ES-I3 (cell line): ENCODE measurements around the gene HRH1.
A peak's percentile ranks its signal among the peaks of the same experiment; 100 is the strongest.
"Not testable (repeated sequence)": the region's sequence is repeated elsewhere in the genome, so short reads cannot be mapped to it uniquely, and the experiment has no call there.

ENCODE experiments used
- H3K36me3 ChIP-seq: 2 replicates; pipeline ENCODE4 v1.6.1; 2013; ENCODE audit warnings: mild to moderate bottlenecking, low read length, control low read depth, moderate library complexity; ENCODE audit not compliant: insufficient read depth
- H3K4me1 ChIP-seq: 2 replicates; pipeline ENCODE4 v1.6.1; 2013; ENCODE audit warnings: mild to moderate bottlenecking, control low read depth, low read length; ENCODE audit not compliant: insufficient read depth
- H3K9ac ChIP-seq: 2 replicates; pipeline ENCODE4 v1.6.1; 2013; ENCODE audit warnings: low read depth, mild to moderate bottlenecking, low read length, moderate library complexity
- H3K9me3 ChIP-seq: 2 replicates; pipeline ENCODE4 v1.6.1; 2013; ENCODE audit warnings: mild to moderate bottlenecking, low read length, moderate library complexity; ENCODE audit not compliant: control insufficient read depth, insufficient read depth

HRH1 gene, protein sequence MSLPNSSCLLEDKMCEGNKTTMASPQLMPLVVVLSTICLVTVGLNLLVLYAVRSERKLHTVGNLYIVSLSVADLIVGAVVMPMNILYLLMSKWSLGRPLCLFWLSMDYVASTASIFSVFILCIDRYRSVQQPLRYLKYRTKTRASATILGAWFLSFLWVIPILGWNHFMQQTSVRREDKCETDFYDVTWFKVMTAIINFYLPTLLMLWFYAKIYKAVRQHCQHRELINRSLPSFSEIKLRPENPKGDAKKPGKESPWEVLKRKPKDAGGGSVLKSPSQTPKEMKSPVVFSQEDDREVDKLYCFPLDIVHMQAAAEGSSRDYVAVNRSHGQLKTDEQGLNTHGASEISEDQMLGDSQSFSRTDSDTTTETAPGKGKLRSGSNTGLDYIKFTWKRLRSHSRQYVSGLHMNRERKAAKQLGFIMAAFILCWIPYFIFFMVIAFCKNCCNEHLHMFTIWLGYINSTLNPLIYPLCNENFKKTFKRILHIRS

GRCh38 chr3:11154036-11154952, at the start of gene HRH1:
HRH1 (plus strand) TSS chr3:11154493; CDS start chr3:11259038, 104,545 bp downstream.
- Histone ChIP-seq H3K4me1 (no peaks in the 10 kb centered on the region; the same call in 1 of the 2 replicates), H3K9me3 (no peaks in the 10 kb centered on the region), H3K9ac (peak within 1 kb of the TSS; percentile 57; the same call in 1 of the 2 replicates), H3K36me3 (no peaks in the 10 kb centered on the region)

DNA sequence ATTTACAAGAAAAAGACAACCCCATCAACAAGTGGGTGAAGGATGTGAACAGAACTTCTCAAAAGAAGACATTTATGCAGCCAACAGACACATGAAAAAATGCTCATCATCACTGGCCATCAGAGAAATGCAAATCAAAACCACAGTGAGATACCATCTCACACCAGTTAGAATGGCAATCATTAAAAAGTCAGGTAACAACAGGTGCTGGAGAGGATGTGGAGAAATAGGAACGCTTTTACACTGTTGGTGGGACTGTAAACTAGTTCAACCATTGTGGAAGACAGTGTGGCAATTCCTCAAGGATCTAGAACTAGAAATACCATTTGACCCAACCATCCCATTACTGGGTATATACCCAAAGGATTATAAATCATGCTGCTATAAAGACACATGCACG, 41.0 kb upstream of the HRH1 start:
- H3K36me3 ChIP-seq, H3K4me1 ChIP-seq, H3K9ac ChIP-seq: not testable (repeated sequence)

DNA sequence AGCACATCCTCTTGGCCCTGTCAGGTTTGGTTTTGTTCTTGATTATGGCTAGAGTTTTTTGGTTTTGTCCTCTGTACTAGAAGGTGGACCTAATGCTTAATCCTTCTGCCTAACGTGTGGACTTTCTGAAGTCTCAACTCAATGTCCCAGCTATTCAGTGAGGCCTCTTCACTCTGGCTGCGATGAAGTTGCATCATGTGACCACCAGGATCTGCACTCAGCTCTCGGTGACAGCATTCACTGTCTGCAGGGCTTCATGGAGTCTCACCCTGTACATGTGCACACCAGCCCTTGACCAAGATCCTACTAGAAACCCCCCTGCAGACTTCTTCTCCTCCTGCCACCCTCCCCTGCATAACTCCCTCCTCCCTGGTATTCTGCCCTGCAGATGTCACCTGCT, 38.7 kb upstream of the HRH1 start:
- Histone ChIP-seq H3K36me3 (no peaks in the 10 kb centered on the region), H3K4me1 (no peaks in the 10 kb centered on the region), H3K9me3 (no peaks in the 10 kb centered on the region), H3K9ac (no peak overlapping the region)

More for the DNA sequence above, 41.0 kb upstream of the HRH1 start:
- not testable (repeated sequence) for H3K9me3 ChIP-seq

DNA sequence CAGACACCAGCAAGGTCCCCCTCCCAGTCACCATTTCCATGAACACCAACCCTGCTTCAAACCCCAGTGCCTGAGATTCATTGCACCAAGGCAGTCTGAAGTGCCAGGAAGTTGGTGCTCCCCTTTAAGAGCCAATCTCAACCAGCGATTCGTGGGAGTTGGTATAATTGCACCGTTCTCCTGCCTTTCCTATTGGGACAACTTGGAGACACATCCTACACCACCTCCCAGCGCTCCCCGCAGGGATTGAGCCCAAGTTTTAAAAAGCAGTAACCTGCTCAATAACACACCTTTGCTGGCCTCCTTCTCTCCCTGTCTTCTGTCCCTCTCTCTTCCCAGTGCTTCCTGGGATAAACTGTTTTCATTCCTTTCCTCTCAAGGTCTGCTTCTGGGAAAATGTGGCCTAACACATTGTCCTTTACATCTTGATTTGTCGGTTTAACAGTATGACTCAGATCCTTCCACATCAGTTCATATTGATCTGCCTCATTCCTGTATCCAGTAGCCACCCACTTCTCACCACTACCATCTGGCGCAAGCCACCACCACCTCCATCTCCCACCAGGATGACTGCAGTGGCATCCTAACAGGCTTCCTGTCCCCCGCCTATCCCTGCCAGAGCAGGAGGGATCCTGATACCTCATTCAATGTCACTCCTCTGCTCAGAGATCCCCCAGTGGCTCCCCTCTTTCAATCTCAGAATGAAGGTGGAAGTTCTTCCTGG, 37.8 kb upstream of the HRH1 start:
- Histone ChIP-seq H3K36me3 (no peaks in the 10 kb centered on the region), H3K9ac (no peak overlapping the region), H3K9me3 (no peaks in the 10 kb centered on the region), H3K4me1 (no peaks in the 10 kb centered on the region)

- no peak overlapping the region for H3K9ac ChIP-seq
- no peaks in the 10 kb centered on the region; the same call in 1 of the 2 replicates for H3K9me3 ChIP-seq
- no peaks in the 10 kb centered on the region for H3K36me3 ChIP-seq
These were observed 36.7 kb upstream of the HRH1 start for GRCh38 chr3:11117591-11117990.

DNA sequence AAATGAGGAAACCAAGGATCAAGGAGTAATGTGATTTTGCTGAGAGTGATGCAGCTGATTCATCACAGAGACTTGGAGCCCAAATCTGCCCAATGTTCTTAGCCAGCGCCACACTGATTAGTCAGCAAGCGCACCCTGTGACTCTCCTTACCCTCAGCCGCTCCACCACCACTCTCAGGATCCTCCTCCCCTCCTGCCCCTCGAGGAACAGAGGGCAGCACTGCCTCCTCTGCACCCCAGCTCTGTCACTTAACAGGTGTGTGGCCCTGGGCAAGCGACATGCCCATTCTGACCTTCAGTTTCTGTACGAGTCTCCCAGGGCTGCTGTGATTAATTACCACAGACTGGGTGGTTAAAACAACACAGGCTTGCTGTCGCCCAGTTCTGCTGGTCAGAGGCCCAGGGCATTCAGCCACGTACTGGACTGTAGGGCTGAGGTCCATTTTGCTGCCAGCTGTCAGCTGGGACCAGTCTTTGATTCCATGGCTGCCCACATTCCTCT, 36.1 kb upstream of the HRH1 start:
- Histone ChIP-seq H3K36me3 (no peaks in the 10 kb centered on the region), H3K9me3 (peaks cover 3% of the 10 kb centered on the region), H3K9ac (no peak overlapping the region), H3K4me1 (no peaks in the 10 kb centered on the region)

More at GRCh38 chr3:11117591-11117990, 36.7 kb upstream of the HRH1 start:
- H3K4me1 ChIP-seq: no peaks in the 10 kb centered on the region

DNA sequence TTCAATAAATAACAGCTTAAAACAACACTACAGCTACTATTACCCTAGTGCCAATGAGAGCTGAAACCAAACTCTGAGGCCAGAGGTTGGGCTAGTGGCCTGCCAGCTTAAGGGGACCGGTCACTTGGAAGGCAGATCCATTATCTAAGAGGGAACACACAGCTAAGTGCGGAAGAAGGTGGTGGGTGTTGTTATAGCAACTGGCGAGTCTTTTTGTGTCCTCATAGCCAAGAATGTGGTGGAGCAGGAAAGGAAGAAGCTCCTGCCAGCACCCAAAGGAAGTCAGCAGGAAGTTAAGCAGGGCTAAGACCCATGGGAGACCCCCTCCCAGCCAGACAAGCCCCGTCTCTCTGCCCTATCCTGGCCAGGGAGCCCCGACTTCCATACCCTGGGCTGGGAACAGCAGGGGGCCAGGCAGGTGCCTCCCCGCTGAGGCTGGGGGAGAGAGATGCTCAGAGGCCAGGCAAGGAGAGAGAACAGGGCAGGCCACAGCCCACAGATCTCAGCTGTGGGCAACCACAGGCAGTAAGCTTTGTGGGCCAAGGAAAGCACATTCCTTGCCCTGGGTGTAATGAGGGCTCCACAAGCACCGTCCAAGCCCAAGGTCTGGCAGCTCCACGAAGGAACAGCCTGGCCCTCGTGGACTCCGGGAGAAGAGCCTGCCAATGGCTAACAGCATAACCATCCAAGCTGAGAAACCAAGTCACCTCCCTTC, 34.0 kb upstream of the HRH1 start:
- Histone ChIP-seq H3K9ac (no peak overlapping the region), H3K36me3 (no peaks in the 10 kb centered on the region), H3K9me3 (peaks cover 5% of the 10 kb centered on the region), H3K4me1 (no peaks in the 10 kb centered on the region)

GRCh38 chr3:11126653-11127052, 27.6 kb upstream of the HRH1 start:
- Histone ChIP-seq H3K9ac (no peak overlapping the region), H3K4me1 (no peaks in the 10 kb centered on the region), H3K9me3 (peaks cover 5% of the 10 kb centered on the region), H3K36me3 (no peaks in the 10 kb centered on the region)

DNA sequence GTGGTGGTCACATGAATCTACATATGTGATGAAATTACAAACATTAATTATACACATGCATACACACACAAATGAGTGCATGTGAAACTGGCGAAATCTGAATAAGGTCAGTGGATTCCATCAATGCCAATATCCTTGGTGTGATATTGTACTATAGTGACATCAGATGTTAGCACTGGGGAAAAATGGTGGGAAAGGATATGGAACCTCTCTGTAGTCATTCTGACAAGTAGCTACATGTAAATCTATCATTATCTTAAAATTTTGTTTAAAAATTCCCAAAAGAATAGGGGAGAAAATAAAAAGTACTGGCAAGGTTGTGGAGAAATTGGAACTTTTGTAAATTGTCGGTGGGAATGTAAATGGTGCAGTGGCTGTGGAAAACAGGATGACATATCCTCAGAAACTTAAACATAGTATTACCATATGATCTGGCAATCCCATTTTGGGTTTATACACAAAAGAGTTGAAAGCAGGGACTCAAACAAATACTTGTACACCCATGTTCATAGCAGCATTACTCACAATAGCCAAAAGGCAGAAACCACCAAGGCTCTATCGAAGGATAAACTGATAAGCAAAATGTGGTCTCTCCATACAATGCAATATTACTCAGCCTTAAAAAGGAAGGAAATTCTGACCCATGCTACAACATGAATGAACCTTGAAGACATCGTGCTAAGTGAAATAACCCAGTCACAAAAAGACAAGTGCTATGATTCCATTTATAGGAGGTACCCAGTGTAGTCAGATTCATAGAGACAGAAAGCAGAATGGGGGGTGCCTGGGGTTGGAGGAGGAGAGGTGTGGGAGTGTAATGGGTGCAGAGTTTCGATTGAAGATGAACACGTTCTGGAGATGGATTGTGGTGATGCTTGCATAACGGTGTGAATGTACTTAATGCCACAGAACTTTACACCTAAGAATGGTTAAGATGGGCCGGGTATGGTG, 25.3 kb upstream of the HRH1 start:
- Histone ChIP-seq H3K36me3 (no peaks in the 10 kb centered on the region), H3K4me1 (no peaks in the 10 kb centered on the region), H3K9ac (no peak overlapping the region), H3K9me3 (no peaks in the 10 kb centered on the region; the same call in 1 of the 2 replicates)

GRCh38 chr3:11130385-11130784, 23.9 kb upstream of the HRH1 start:
- no peak overlapping the region for H3K9ac ChIP-seq

DNA sequence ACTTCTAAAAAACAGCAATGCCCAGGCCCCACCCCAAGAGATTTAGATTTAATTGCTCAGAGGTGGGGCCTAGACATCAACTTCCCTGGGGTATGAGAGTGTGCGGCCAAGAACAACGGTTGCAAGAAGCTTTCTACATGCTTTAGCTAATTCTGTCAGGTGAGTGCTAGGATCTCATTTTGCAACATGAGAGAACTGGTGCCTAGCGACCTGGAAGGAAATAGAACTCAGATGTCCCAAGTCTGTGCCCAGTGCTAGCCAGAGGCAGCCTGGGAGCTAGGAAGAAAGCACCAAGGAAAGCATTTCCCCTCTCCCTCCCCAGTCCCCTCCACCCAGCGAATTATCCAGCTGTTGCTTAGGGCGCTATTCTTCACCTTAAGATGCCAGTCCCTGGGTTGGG, 22.9 kb upstream of the HRH1 start:
- Histone ChIP-seq H3K36me3 (no peaks in the 10 kb centered on the region), H3K9me3 (no peaks in the 10 kb centered on the region), H3K9ac (no peak overlapping the region), H3K4me1 (no peaks in the 10 kb centered on the region)

More at GRCh38 chr3:11130385-11130784, 23.9 kb upstream of the HRH1 start:
- H3K9me3 ChIP-seq: no peaks in the 10 kb centered on the region
- no peaks in the 10 kb centered on the region for H3K4me1 ChIP-seq
- no peaks in the 10 kb centered on the region for H3K36me3 ChIP-seq

- not testable (repeated sequence) for H3K4me1 ChIP-seq, H3K9ac ChIP-seq, H3K9me3 ChIP-seq
These were observed 22.4 kb upstream of the HRH1 start for GRCh38 chr3:11131886-11132285.

GRCh38 chr3:11132861-11133260, 21.4 kb upstream of the HRH1 start:
- no peaks in the 10 kb centered on the region for H3K9me3 ChIP-seq
- H3K9ac ChIP-seq: no peak overlapping the region
- no peaks in the 10 kb centered on the region for H3K4me1 ChIP-seq
- H3K36me3 ChIP-seq: no peaks in the 10 kb centered on the region

More at GRCh38 chr3:11131886-11132285, 22.4 kb upstream of the HRH1 start:
- H3K36me3 ChIP-seq: not testable (repeated sequence)
